Measurements from ENCODE around the gene CFAP20DC. TPM values are rescaled to one million over a fixed set of nuclear protein-coding genes. Genes with fewer than 3 reads are reported as not detected.

The CFAP20DC gene
- total RNA-seq, 1 donor from 2014 or later: 1.4 TPM

- H3K4me3 Mint-ChIP-seq (ENCODE audit: unreplicated experiment): no peak overlapping the region
- H3K4me1 Mint-ChIP-seq (ENCODE audit: unreplicated experiment): peaks cover 48% of the 10 kb centered on the region
- H3K9me3 Mint-ChIP-seq (ENCODE audit: unreplicated experiment): peaks cover 8% of the 10 kb centered on the region
- no peak for DNase-seq (ENCODE audit: extremely low spot score, unreplicated experiment)
- H3K36me3 Mint-ChIP-seq (ENCODE audit: unreplicated experiment): peaks cover 7% of the 10 kb centered on the region
- TF ChIP-seq CTCF (IDR thresholded peaks at IDR 0.05): no peak
- H3K27ac Mint-ChIP-seq (ENCODE audit: unreplicated experiment): peak overlapping the region; percentile 77
- no peaks in the 10 kb centered on the region for H3K27me3 Mint-ChIP-seq (ENCODE audit: unreplicated experiment)
These were observed 87.0 kb downstream of the CFAP20DC start for GRCh38 chr3:58962816-58963215.

GRCh38 chr3:58962040-58962651 lies 87.7 kb downstream of the CFAP20DC start:
- Mint-ChIP-seq H3K27ac (ENCODE audit: unreplicated experiment) (peak overlapping the region; percentile 77), H3K36me3 (ENCODE audit: unreplicated experiment) (peaks cover 7% of the 10 kb centered on the region), H3K4me3 (ENCODE audit: unreplicated experiment) (no peak overlapping the region), H3K27me3 (ENCODE audit: unreplicated experiment) (no peaks in the 10 kb centered on the region), H3K4me1 (ENCODE audit: unreplicated experiment) (peaks cover 48% of the 10 kb centered on the region), H3K9me3 (ENCODE audit: unreplicated experiment) (peaks cover 7% of the 10 kb centered on the region)
- TF ChIP-seq CTCF (IDR thresholded peaks at IDR 0.05): no peak
- DNase-seq (ENCODE audit: extremely low spot score, unreplicated experiment): no peak

- Mint-ChIP-seq H3K36me3 (ENCODE audit: unreplicated experiment) (no peaks in the 10 kb centered on the region), H3K9me3 (ENCODE audit: unreplicated experiment) (no peaks in the 10 kb centered on the region), H3K4me3 (ENCODE audit: unreplicated experiment) (no peak overlapping the region), H3K27ac (ENCODE audit: unreplicated experiment) (no peak overlapping the region), H3K27me3 (ENCODE audit: unreplicated experiment) (no peaks in the 10 kb centered on the region), H3K4me1 (ENCODE audit: unreplicated experiment) (peaks cover 8% of the 10 kb centered on the region)
- no peak for DNase-seq (ENCODE audit: extremely low spot score, unreplicated experiment)
- no peak for TF ChIP-seq CTCF (IDR thresholded peaks at IDR 0.05)
These were observed 94.5 kb downstream of the CFAP20DC start for GRCh38 chr3:58955308-58955707.

GRCh38 chr3:58953288-58953687 lies 96.5 kb downstream of the CFAP20DC start:
- Mint-ChIP-seq H3K27me3 (ENCODE audit: unreplicated experiment) (no peaks in the 10 kb centered on the region), H3K9me3 (ENCODE audit: unreplicated experiment) (no peaks in the 10 kb centered on the region), H3K4me1 (ENCODE audit: unreplicated experiment) (peaks cover 8% of the 10 kb centered on the region), H3K27ac (ENCODE audit: unreplicated experiment) (no peak overlapping the region), H3K36me3 (ENCODE audit: unreplicated experiment) (no peaks in the 10 kb centered on the region), H3K4me3 (ENCODE audit: unreplicated experiment) (no peak overlapping the region)
- DNase-seq (ENCODE audit: extremely low spot score, unreplicated experiment): no peak
- TF ChIP-seq CTCF (IDR thresholded peaks at IDR 0.05): no peak

GRCh38 chr3:58952128-58952917 lies 97.5 kb downstream of the CFAP20DC start:
- no peak overlapping the region for H3K27ac Mint-ChIP-seq (ENCODE audit: unreplicated experiment)
- H3K4me1 Mint-ChIP-seq (ENCODE audit: unreplicated experiment): peaks cover 8% of the 10 kb centered on the region
- DNase-seq (ENCODE audit: extremely low spot score, unreplicated experiment): no peak
- TF ChIP-seq CTCF (IDR thresholded peaks at IDR 0.05): no peak
- H3K4me3 Mint-ChIP-seq (ENCODE audit: unreplicated experiment): no peak overlapping the region
- no peaks in the 10 kb centered on the region for H3K9me3 Mint-ChIP-seq (ENCODE audit: unreplicated experiment)
- H3K36me3 Mint-ChIP-seq (ENCODE audit: unreplicated experiment): no peaks in the 10 kb centered on the region
- H3K27me3 Mint-ChIP-seq (ENCODE audit: unreplicated experiment): no peaks in the 10 kb centered on the region
